Loucy (cell line): Measurements from ENCODE around the gene BCL2L15.

Experiments used
- CTCF ChIP-seq: fragments of 200-600 bp; sonication (generic); conservative IDR thresholded peaks from 2 replicates; pipeline ENCODE4 v1.5.1; 2014; ENCODE audit warnings: mild to moderate bottlenecking, antibody characterized with exemption, low read length
- EZH2phosphoT487 ChIP-seq: fragments of 200-600 bp; IDR thresholded peaks from 2 replicates; pipeline ENCODE4 v1.6.1; 2018; ENCODE audit warnings: antibody characterized with exemption, mild to moderate bottlenecking, moderate library complexity, borderline replicate concordance

GRCh38 chr1:113887402-113888175 lies at the start of gene BCL2L15:
- TF ChIP-seq CTCF (no peak), EZH2phosphoT487 (no peak)
